ENCODE data around the gene POLDIP2. TPM values are rescaled to one million over a fixed set of nuclear protein-coding genes. Genes with fewer than 3 reads are reported as not detected.

The POLDIP2 gene
- total RNA-seq, 1 donor from 2014 or later: 103 TPM

DNA sequence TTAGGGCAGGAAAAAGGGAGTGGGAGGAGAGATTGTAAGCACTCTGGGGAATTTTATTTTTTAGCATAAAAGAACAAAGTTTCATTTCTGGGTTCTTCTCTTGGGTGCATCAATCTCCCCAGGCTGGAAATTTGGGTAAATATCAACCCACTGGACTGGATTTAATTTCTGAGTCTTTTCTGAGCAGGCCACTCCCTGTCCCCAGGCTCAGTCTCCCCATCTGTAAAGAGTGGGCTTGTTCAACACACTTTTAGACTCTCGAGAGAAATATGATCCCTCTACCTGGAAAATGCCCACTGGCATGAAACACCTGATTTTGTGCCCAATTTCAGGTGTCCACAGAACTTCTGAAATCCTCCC is 13.4 kb upstream of the POLDIP2 start:
- Histone ChIP-seq H3K4me3 (ENCODE audit: low read depth, low read length) (no peak overlapping the region), H3K36me3 (ENCODE audit: control insufficient read depth, insufficient read depth, low read length) (no peaks in the 10 kb centered on the region), H3K27me3 (ENCODE audit: control insufficient read depth, insufficient read depth, low read length) (peaks cover 11% of the 10 kb centered on the region)
- no peak for DNase-seq (ENCODE audit: low read depth)
- TF ChIP-seq, protein P1, sequence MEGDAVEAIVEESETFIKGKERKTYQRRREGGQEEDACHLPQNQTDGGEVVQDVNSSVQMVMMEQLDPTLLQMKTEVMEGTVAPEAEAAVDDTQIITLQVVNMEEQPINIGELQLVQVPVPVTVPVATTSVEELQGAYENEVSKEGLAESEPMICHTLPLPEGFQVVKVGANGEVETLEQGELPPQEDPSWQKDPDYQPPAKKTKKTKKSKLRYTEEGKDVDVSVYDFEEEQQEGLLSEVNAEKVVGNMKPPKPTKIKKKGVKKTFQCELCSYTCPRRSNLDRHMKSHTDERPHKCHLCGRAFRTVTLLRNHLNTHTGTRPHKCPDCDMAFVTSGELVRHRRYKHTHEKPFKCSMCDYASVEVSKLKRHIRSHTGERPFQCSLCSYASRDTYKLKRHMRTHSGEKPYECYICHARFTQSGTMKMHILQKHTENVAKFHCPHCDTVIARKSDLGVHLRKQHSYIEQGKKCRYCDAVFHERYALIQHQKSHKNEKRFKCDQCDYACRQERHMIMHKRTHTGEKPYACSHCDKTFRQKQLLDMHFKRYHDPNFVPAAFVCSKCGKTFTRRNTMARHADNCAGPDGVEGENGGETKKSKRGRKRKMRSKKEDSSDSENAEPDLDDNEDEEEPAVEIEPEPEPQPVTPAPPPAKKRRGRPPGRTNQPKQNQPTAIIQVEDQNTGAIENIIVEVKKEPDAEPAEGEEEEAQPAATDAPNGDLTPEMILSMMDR (IDR thresholded peaks at IDR 0.05; ENCODE audit: insufficient read depth, low read length, poor library complexity, severe bottlenecking): no peak

- no peaks in the 10 kb centered on the region for H3K36me3 ChIP-seq (ENCODE audit: control insufficient read depth, insufficient read depth, low read length)
- TF ChIP-seq, protein P1 (IDR thresholded peaks at IDR 0.05; ENCODE audit: insufficient read depth, low read length, poor library complexity, severe bottlenecking): no peak
- no peak within 1 kb of the TSS for H3K4me3 ChIP-seq (ENCODE audit: low read depth, low read length)
- H3K27me3 ChIP-seq (ENCODE audit: control insufficient read depth, insufficient read depth, low read length): peaks cover 11% of the 10 kb centered on the region
- no peak for DNase-seq (ENCODE audit: low read depth)
These were observed 12.9 kb upstream of the POLDIP2 start, which contains the start of gene VTN for GRCh38 chr17:28370035-28370743. VTN (minus strand) TSS chr17:28370307; CDS start chr17:28370203, 104 bp downstream.

GRCh38 chr17:28369684-28370034 is 12.3 kb upstream of the POLDIP2 start:
- DNase-seq (ENCODE audit: low read depth): no peak
- H3K4me3 ChIP-seq (ENCODE audit: low read depth, low read length): no peak overlapping the region
- no peaks in the 10 kb centered on the region for H3K36me3 ChIP-seq (ENCODE audit: control insufficient read depth, insufficient read depth, low read length)
- TF ChIP-seq, protein P1 (IDR thresholded peaks at IDR 0.05; ENCODE audit: insufficient read depth, low read length, poor library complexity, severe bottlenecking): no peak
- H3K27me3 ChIP-seq (ENCODE audit: control insufficient read depth, insufficient read depth, low read length): peaks cover 11% of the 10 kb centered on the region

DNA sequence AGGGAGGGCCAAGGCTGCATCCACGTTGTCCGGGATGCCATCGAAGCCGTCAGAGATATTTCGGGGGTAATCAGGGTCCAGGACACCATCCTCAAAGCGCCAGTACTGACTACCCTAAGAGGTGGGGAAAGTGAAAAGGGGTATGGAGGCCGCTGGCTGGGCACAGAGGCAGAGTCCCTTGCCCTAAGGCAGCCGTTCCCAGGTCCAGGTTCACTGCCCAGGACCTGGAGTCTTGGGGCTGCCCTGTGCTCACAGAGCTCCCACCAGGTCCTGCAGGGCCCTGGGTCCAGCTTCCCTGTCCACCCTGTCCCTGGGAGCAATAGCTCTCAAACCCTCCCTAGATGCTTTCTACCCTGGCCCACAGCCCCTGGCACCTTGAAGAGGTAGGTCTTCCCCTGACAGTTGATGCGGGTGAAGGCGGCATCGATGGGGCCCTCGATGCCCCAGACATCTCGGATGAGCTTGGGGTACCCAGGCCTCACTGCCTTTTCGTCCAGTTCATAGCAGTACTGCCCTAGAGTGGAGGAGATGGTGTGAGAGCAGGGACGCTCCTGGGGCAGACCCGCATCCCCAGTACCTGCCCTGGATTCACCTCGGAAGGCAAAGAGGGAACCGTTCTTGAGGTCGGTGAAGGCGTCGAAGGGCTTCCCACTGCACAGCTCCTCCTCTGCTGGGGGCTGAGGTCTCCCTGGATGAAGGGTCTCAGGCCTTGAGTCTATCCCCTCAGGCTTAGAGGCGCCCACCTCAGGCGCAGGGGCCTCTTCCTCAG is 11.8 kb upstream of the POLDIP2 start:
- no peak for DNase-seq (ENCODE audit: low read depth)
- no peaks in the 10 kb centered on the region for H3K36me3 ChIP-seq (ENCODE audit: control insufficient read depth, insufficient read depth, low read length)
- TF ChIP-seq, protein P1 (IDR thresholded peaks at IDR 0.05; ENCODE audit: insufficient read depth, low read length, poor library complexity, severe bottlenecking): no peak
- H3K27me3 ChIP-seq (ENCODE audit: control insufficient read depth, insufficient read depth, low read length): peaks cover 11% of the 10 kb centered on the region
- no peak overlapping the region for H3K4me3 ChIP-seq (ENCODE audit: low read depth, low read length)

DNA sequence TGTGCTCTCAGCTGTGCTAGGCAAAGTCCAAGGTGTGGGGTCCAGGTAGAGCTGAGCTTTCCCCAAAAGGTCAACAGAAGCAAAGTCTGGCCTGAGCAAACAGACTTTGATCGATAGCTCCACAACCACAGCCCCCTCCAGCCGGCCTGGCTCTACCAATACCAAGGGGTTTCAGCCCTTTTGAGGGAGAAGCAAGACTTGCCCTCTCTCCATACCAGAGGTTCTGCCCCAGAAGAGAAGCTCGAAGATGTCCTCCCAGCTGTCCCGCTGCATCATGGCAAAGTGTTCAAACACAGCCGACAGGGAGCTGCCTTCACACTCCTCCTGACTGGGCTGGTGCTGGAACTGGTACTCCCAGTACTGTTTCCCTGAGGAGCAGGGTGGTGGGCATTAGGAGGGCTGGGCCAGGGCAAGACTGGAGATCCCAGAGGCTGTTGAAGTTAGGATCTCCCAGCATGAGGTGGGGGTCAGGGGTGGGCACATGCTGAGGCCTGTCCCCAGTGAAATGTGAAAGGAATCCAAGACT is 11.0 kb upstream of the POLDIP2 start:
- H3K4me3 ChIP-seq (ENCODE audit: low read depth, low read length): no peak overlapping the region
- H3K36me3 ChIP-seq (ENCODE audit: control insufficient read depth, insufficient read depth, low read length): no peaks in the 10 kb centered on the region
- H3K27me3 ChIP-seq (ENCODE audit: control insufficient read depth, insufficient read depth, low read length): peaks cover 11% of the 10 kb centered on the region
- TF ChIP-seq, protein P1 (IDR thresholded peaks at IDR 0.05; ENCODE audit: insufficient read depth, low read length, poor library complexity, severe bottlenecking): no peak
- DNase-seq (ENCODE audit: low read depth): no peak

Measured in kidney epithelial cell (primary cell).